ENCODE results near the gene GIMAP4. TPM values are rescaled to one million over a fixed set of nuclear protein-coding genes. Genes with fewer than 3 reads are reported as not detected.
"Not testable (repeated sequence)": the region's sequence is repeated elsewhere in the genome, so short reads cannot be mapped to it uniquely, and the experiment has no call there.

GIMAP4 gene
- total RNA-seq = 10 to 100 TPM; 22.3 to 23.5 TPM

DNA sequence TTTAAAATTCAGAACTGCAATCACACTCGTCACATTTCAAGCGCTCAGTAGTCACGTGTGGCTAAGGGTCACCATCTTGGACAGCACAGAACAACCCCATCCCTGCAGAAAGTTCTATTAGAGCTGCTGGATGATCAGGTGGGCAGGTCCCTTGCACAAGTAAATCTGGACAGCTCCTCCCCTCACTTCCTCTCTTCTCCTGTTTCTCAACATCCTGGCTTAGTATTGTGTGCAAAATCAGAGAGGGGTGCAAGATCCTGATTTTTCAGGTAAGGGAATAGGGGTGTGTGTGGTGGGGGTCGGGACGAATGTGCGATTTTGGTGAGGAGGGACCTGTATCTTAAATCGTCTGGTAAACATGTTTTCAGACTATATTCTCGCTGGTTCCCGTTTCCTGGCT lies at the start of gene GIMAP4:
GIMAP4 (plus strand) TSS at position 222 of the 400 bp plus-strand sequence. CDS start 2,512 bp downstream, outside the sequence.
- Histone ChIP-seq H3K4me1 (peaks cover 0 to 8% of the 10 kb centered on the region in 2 donors), H3K36me3 (peaks cover 21% of the 10 kb centered on the region), H3K4me3 (peak within 1 kb of the TSS; percentile 47 to 51), H3K9me3 (no peaks in the 10 kb centered on the region), H3K27me3 (no peaks in the 10 kb centered on the region), H3K27ac (peak within 1 kb of the TSS; percentile 70 to 73)
- TF ChIP-seq, protein P1, sequence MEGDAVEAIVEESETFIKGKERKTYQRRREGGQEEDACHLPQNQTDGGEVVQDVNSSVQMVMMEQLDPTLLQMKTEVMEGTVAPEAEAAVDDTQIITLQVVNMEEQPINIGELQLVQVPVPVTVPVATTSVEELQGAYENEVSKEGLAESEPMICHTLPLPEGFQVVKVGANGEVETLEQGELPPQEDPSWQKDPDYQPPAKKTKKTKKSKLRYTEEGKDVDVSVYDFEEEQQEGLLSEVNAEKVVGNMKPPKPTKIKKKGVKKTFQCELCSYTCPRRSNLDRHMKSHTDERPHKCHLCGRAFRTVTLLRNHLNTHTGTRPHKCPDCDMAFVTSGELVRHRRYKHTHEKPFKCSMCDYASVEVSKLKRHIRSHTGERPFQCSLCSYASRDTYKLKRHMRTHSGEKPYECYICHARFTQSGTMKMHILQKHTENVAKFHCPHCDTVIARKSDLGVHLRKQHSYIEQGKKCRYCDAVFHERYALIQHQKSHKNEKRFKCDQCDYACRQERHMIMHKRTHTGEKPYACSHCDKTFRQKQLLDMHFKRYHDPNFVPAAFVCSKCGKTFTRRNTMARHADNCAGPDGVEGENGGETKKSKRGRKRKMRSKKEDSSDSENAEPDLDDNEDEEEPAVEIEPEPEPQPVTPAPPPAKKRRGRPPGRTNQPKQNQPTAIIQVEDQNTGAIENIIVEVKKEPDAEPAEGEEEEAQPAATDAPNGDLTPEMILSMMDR (IDR thresholded peaks at IDR 0.05) = no peak
- DNase-seq (ENCODE audit: low spot score) = no peak

DNA sequence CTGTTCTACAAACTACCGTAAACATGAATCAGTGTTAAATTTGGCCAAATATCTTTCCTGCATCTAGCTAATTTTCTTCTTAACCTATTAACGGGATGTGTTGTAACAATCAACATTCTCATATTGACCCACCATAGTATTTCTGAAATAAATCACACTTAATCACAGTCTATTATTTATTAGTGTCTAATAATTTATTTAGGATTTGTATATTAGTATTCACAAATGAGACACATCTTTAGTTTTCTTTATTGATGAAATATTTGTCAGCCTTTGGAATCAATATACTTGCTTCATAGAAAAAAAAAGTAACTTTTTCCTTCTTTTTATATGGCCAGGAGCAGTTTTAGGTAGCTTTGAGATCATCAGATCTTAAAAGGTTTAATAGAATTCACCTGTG lies 47.9 kb upstream of the GIMAP4 start:
- TF ChIP-seq, protein P1 (IDR thresholded peaks at IDR 0.05) = no peak
- DNase-seq (ENCODE audit: low spot score) = no peak
- peak overlapping the region; percentile 62 to 78 for H3K27ac ChIP-seq
- no peaks in the 10 kb centered on the region for H3K27me3 ChIP-seq
- no peaks in the 10 kb centered on the region for H3K36me3 ChIP-seq
- no peaks in the 10 kb centered on the region for H3K4me1 ChIP-seq
- no peaks in the 10 kb centered on the region for H3K9me3 ChIP-seq
- H3K4me3 ChIP-seq = peak overlapping the region; percentile 16 to 46

DNA sequence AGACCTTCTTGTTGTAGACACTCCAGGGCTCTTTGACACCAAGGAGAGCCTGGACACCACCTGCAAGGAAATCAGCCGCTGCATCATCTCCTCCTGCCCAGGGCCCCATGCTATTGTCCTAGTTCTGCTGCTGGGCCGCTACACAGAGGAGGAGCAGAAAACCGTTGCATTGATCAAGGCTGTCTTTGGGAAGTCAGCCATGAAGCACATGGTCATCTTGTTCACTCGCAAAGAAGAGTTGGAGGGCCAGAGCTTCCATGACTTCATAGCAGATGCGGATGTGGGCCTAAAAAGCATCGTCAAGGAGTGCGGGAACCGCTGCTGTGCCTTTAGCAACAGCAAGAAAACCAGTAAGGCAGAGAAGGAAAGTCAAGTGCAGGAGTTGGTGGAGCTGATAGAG lies 47.0 kb upstream of the GIMAP4 start:
- TF ChIP-seq, protein P1 (IDR thresholded peaks at IDR 0.05) = no peak
- no peaks in the 10 kb centered on the region for H3K9me3 ChIP-seq
- H3K27ac ChIP-seq = peak overlapping the region; percentile 43 to 78
- H3K4me3 ChIP-seq = peak overlapping the region; percentile 12 to 16
- H3K4me1 ChIP-seq = no peaks in the 10 kb centered on the region
- no peaks in the 10 kb centered on the region for H3K27me3 ChIP-seq
- no peaks in the 10 kb centered on the region for H3K36me3 ChIP-seq
- no peak for DNase-seq (ENCODE audit: low spot score)

DNA sequence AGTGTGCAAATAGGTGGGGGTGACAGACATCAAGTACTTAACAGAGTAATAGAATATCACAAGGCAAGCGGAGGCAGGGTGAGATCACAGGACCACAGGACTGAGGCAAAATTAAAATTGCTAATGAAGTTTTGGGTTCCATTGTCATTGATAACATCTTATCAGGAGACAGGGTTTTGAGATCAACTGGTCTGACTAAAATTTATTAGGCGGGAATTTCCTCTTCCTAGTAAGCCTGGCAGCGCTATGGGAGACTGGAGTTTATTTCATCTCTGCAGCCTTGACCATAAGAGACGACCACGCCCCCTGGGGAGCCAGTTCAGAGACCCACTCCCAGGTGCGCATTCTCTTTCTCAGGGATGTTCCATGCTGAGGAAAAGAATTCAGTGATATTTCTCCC lies 44.3 kb upstream of the GIMAP4 start:
- H3K4me1 ChIP-seq; H3K9me3 ChIP-seq; H3K27me3 ChIP-seq; H3K36me3 ChIP-seq; DNase-seq (ENCODE audit: low spot score); H3K27ac ChIP-seq; H3K4me3 ChIP-seq: not testable (repeated sequence)

DNA sequence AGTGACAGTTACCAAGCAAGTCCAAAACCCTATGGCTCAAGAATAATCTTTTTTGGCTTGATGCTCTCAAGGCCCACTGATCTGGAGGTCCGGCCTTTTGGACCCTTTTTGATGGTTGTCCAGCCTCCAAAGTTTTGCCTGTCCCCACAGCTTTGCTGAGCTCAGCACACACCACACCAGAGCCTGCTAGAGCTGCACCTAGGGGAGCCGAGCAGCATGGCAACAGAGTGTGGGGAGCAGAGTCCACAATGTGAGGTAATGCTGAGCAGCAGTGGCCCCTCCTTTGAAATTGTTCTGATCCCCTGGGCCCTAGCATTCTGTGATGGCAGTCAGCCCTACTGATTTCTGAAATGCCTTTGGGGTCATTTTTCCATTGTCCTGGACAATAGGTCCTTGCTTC lies 43.2 kb upstream of the GIMAP4 start:
- no peaks in the 10 kb centered on the region for H3K36me3 ChIP-seq
- no peaks in the 10 kb centered on the region for H3K27me3 ChIP-seq
- TF ChIP-seq, protein P1 (IDR thresholded peaks at IDR 0.05) = no peak
- H3K9me3 ChIP-seq = peaks cover 0 to 9% of the 10 kb centered on the region in 2 donors
- DNase-seq (ENCODE audit: low spot score) = no peak
- no peak overlapping the region for H3K4me3 ChIP-seq
- H3K4me1 ChIP-seq = no peaks in the 10 kb centered on the region
- no peak overlapping the region for H3K27ac ChIP-seq

DNA sequence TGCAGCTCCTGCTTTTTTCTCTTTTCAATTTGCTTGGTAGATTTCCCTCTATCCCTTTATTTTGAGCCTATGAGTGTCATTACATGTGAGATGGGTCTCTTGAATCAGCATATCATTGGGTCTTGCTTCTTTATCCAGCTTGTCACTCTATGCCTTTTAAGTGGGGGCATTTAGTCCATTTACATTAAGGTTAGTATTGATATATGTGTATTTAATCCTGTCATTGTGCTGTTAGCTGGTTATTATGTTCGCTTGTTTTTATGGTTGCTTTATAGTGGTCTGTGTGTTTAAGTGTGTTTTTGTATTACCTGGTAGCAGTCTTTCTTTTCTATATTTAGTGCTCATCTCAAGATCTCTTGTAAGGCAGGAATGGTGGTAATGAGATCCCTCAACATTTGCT lies 35.5 kb upstream of the GIMAP4 start:
- Histone ChIP-seq H3K9me3 (peaks cover 0 to 25% of the 10 kb centered on the region in 2 donors), H3K36me3 (no peaks in the 10 kb centered on the region), H3K4me1 (no peaks in the 10 kb centered on the region), H3K4me3 (no peak overlapping the region), H3K27ac (no peak overlapping the region), H3K27me3 (no peaks in the 10 kb centered on the region)
- TF ChIP-seq, protein P1 (IDR thresholded peaks at IDR 0.05) = no peak
- no peak for DNase-seq (ENCODE audit: low spot score)
